ENCODE measurements around the gene TMEM218.

The TMEM218 gene

DNA sequence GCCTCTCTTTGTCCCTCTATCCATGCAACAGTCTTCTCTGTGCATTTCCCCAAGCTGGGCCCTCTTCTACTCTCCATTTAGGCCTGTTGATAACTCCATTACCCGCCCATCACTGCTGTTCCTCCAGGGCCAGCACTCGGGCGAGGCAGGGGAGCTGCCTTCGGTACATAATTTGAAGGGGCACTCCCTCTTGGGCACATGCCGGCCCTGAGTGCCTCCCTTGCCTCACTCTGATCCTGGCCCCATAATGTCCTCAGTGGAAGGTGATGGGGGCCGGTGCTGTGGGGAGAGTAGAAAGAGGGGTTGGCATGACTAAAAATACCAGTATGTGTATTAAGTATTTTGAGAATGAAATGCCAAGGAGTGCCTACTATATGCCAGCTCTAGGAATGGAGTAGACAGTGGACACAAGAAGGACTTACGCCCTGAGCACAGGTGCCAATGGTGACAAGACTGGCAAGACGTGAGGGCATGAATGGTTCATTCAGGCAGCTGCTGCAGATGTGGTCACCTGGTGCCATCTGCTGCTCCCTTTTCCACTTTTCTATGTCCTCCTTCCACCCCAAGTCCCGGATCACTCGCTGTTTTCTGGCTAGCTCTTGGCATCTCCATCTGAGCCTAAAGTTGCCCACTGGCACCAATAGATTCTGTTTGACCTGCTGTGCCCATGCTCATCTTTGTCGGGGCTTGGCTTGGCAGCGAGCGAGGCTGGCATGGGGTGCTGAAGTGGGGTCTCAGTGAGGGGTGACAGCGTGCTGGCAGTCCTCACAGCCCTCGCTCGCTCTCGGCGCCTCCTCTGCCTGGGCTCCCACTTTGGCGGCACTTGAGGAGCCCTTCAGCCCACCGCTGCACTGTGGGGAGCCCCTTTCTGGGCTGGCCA is 22.6 kb downstream of the TMEM218 start:
- no peak for DNase-seq

DNA sequence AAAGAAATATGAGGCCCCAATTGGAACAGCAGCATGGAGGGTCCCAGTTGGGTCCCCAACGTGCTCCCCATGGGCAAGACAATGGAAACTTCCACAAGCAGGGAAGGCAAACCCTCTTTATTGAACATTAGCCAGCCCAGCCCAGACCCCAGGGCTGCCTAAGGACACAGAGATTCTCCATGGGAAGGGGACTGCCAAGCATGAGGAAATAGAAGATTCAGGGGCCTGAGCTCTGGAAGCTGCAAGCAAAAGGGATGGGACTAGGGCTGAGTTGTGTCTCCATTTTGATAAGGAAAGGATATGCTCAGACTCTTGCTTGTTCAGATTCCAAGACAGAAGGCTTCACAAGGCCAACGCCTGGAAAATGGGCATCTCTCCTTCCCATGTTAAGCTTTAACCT is 23.3 kb downstream of the TMEM218 start:
- no peak for DNase-seq

DNA sequence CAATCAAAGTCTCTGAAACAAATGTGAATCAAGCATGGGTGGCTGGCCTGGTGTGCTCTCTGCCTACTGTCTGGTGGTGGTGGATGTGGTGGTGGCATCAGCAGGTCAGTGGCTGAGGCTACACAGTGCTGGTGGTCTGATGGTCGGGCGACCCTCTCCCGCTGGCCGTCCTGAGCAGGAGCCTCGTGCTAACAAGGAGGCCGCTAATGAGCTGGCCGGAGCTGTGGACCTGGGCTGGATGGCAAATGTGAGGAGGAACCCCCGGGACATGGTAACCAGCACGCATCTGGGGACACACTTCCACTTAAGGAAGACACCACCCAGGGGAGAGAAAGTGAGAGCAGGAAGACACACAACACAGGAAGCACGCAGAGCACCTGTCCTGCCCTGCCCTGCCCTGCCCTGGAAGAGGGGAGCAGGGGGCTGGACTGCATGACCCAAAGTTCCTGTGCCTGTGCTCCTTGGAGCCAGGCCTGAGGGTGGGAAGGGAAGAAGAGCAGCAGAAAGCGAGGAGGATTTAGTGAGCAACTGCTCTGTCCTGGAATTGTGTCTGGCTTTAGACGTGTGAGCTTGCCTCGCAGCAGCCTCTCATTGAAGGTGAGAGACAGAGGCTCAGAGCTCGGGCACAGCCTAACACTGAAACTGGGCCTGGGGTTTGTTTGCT is 24.7 kb downstream of the TMEM218 start:
- no peak for DNase-seq

DNA sequence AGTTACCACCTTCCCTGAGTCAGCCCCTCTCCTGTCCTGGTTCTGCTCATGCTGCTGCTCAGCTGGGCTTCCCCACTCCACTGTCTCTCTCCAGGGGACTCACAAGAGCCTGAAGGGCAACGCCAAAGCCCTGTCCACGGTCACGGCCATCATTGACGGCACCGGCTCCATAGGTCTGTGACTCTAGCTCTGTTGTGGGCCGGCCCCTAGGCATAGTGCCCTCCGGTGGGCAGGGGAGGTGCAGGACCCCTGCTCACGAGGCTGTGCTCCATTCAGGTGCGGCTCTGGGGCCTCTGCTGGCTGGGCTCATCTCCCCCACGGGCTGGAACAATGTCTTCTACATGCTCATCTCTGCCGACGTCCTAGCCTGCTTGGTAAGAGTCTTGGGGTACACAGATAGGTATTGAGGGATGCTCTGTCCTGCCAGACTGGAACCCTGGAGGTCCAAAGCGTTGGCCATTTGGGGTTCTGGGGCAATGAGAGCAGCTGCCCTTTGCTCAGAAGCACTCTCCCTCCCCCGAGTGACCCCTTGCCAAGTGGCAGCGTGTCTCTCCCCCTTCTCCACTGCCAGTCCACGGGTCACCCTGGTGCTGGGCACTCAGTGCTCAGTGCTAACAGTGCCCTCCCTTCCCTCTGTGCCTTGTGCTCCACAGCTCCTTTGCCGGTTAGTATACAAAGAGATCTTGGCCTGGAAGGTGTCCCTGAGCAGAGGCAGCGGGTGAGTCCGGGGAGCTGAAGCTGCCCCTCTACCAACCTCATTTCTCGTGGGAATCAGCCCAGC is 25.9 kb downstream of the TMEM218 start:
- no peak for DNase-seq

DNA sequence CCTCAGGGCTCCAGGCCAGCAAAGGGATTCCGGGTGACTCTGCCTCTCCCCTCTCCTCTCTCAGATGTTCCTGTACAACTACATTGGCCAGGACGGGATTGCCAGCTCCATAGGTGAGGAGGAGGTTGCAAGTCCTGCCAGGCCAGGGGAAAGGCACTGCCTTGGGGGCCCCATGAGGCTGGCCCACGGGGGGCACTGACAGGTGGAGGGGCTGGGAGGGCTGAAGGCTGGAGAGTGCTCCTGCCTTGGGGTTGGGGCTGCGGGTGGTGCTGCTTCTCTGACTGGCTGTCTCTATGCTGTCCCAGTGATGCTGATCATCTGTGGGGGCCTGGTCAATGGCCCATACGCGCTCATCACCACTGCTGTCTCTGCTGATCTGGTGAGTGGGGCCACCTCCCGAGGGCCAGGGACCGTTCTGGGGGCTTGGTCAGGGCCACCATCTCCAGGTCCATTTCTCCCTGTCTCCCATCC is 26.6 kb downstream of the TMEM218 start:
- no peak for DNase-seq

DNA sequence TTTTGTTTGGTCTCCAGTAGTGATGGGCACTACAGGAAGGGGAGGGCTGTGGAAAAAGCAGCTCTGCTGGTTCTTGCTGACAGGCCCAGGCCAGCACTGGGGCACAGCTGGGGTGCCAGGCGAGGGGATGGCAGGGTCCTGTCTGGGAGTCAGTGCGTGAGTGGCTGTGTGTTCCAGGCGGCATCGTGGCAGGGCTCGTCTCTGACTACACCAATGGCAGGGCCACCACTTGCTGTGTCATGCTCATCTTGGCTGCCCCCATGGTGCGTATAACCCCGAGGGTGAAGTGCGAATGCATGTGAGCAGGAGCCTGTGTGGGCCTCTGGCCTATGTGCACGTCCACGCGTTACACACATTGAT is 27.4 kb downstream of the TMEM218 start:
- DNase-seq: no peak

DNA sequence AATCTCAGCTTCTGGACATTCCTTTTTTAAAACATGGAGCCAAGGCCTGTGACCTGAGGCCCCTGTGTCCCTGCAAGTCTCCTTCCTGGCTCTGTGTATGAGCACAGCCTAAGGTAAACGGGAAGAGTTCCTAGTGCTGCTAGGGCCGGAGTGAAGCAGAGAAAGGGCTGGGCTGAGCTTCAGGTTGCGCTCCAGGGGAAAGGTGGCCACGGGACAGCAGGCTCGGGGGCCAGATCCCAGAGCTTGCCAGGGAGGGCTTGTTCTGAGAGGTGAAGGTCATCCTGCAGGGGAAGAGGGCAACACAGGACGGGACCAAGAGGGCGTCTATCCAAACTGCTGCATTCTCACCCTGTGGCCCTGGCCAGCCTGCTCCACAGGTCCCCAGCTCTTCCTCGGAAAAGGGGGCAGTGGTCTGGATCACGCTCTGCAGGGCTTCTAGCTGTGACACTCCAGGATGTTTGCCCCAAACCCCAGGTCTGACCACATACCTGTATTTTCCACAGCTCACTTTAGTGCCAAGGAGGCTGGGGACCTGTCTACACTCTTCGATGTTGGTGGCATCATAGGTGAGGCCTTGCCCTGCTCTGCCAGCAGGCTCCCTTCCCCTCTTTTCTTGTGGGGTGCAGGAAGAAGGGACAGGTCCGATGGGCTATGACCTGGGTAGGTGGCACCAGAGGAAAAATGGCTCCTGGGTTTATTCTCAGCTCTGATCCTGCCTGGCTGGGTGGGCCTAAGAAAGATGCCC is 27.9 kb downstream of the TMEM218 start:
- no peak for DNase-seq

DNA sequence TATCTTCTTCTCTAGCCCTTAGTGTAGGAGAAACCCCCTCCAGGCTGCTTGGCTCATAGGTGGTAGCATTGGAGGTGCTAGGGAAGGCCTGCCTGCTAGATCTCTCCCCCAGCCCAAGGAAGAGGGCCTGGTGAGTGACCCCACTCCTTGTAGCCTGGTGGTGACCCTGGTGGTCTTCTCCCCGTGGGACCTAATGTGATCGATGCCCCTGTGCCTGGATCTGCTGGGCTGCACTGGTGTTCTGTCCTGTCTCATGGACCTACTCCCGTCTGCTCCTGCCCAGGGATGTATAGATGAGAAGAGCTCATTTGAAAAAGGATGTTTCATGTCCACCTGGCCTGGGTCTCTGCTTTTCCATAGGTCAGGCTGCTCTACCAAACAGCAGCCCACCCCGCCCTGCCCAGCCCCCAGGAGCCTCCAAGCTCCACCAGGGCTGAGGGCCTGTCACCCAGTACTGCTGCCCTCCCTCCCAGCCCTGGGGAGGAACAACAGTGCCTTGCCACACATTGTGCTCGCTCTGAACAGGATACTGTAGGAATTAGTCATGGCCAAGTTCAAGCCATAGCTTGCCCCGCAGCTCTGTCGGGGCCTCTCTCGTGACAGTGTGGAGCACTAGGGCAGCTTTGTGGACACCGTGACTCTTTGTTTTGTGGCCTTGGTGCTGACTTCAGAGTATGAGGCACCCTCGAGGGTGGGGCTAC is 28.7 kb downstream of the TMEM218 start:
- DNase-seq: no peak

DNA sequence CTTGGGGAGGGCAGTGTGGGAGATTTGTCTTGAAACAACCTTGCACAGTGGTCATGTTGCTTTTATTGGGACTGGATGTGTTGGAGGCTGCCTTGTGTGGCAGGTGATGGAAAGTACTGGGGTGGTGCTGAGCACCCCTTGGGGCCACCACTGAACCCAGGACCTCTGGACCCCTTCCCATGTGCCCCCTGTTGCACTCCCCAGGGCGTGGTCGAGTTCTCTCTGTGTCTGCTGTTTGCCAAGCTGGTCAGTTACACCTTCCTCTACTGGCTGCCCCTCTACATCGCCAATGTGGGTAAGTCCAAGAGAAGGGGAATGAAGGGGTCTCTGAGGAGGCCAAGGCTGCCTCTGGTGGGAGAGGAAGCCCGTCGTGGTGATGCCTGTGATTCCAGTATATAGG is 29.4 kb downstream of the TMEM218 start:
- no peak for DNase-seq

DNA sequence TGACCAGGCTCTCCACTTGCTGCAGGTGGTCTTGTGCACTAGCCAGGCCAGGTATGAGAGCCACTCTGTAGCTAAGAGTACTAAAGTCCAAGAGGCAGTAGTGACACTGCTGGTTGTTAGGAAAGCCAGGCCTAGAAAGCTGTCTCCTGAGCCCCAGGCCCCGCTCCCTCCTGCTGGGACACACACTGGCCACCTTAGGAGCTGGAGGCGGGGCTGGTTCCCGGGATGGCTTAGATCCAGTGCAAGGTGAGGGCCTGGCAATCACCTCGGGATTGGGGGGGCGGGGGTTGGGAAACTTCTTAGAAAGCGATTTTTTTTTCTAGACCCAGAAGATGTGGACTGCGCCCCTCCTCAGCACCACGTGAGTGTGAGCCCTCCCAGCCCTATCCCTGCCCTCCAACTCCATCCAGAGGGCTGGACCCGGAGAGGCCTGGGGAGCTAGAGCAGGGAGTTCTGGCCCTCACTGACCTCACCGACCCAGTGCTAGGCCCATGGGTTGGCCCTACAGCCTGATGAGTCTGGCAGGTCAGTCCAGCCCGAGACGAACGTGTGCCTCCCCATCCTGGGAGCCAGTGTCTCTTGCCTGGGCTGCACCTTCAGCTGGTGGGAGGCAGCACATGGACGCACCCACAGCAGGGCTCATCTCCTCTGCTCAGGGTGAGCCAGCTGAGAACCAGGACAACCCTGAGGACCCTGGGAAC is 30.2 kb downstream of the TMEM218 start:
- no peak for DNase-seq

DNA sequence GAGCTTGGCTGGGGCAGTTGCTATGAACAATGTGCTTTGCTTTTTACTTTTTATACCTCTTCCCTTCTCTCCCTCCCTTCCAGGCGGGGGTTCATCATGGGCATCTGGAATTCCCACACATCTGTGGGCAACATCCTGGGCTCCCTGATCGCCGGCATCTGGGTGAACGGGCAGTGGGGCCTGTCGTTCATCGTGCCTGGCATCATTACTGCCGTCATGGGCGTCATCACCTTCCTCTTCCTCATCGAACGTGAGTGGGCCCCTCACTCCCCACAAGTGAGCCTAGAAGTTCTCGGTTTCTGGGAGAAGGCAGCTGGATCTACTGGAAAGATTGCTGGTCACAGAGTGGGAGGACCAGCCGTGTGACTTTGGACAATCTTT is 30.9 kb downstream of the TMEM218 start:
- no peak for DNase-seq

DNA sequence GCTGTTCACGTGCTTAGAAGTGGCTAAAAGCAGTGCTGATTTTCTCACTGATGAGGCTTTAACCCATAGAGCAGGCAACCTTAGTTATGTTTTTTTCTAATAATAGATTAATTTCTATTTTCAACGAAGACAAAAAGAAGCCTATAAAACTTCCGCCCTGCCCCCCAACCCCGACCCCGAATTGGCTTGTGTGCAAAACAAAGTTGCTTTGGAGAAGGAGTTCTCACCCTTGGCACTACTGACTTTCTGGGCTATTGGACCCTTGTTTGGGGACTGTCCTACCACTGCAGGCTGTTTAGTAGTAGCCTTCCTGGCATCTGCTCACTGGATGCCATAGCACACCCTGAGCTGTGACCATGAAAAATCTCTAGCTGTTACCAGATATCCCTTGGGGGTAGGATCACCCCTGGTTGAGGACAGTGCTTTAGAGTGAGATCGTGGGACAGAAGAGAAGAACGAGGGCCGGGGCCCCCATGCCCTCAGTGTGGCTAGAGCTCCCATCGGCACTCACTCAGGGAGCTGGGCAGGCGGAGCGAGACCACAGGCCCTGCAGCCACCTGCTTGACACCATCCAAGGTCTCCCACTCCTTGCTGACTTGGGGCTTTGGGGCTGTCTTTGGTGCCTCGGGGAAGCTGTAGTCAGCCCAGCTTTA is 31.4 kb downstream of the TMEM218 start:
- no peak for DNase-seq

DNA sequence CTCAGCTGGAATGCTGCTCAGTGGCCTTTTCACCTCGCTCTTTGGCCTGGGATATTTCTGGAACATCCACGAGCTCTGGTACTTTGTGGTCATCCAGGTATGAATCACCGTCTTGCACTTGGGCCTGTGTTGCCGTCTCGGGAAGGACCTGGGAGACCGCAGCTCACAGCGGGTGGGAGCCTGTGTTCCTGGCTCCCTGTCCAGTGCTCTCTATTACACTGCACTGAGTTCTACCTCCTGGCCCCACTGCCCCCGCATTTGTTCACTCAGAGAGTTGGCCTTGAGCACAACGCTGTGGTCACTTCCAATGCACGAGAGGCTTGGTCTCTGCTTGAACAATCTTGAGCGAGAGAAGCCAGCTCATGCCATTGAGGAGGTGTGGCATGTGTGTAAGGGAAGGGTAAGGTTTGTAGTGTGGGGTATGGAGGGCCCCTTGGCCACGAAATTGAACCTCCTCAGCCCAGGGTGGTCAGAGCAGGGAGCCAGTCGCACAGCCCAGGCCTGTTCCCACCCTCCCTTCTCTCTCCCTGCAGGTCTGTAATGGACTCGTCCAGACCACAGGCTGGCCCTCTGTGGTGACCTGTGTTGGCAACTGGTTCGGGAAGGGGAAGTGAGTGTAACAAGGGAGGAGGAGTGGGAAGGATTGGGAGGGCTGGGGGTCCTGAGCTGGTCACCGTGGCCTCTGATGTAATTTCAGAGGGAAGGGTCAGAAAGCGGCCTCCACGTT is 32.1 kb downstream of the TMEM218 start:
- no peak for DNase-seq

DNA sequence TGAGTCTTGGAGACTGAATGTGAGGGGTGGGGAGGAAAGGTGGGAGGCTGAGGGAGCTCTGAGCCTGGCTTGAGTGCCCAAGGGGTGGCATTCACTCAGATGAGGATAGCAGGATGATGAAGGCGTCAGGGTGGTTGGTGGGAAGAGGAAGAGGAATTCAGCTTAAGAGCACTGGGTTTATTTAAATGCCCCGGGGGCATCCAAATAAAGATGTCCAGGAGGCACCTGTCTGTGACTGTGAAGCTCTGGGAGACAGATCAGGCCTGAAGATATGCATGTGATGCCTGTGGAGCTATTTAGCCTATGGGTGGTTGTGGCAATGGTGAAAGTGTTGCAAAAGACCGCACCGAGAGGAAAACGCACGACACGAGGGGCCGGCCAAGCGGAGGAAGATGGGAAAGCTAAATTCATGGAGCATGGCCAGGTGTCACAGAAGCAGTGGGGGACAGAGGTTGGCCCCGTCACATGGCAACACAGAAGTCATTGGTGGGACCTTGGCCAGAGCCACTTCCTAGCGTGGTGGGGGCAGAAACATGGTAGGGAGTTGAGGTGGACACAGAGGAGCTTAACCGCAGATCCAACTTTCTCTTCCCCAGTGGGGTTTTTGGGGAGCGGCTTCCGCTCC is 32.8 kb downstream of the TMEM218 start:
- DNase-seq: no peak

DNA sequence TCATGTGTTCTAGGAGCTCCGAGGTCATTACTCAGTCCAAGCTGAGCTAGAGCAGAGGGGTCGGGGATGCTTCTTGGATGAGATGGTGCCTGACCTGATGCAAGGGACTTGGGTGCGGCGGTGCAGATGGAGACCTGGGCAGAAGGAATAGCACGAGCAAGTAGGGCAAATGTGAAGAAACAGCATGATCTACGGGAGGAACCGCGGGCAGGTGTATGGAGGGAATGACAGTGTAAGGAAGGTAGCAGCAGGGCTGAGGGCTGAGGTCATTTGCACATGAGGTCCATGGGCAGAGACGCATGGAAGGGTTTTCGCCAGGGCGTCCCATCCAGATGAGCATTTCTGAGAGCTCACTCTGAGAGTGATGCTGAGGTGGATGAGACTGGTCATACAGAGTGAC is 33.4 kb downstream of the TMEM218 start:
- DNase-seq: no peak

DNA sequence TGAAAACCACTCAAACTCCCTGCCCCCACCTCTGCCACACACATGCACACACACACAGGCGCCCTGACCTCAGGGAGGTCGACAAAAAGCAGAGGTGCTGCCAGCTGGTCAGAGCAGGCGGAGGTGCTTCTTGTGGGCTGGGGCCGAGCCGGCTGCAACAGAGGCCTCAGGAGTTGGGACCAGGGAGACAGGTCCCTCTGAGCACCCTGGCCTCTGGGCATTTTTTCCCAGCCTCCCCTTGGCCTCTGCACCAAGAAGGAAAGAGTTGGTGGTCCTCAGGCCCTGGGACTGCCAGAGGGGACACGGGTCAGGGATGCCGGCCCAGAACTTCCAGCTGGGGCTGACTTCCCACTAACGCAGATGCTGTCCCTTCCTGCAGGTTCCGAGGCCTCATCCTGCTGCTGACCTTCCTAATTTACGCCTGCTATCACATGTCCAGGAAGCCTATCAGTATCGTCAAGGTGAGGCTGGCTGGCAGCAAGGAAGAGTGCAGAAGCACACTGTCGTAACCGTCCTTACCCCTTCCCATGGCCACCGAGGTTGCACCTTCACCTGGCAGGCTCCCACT is 35.0 kb downstream of the TMEM218 start:
- no peak for DNase-seq

DNA sequence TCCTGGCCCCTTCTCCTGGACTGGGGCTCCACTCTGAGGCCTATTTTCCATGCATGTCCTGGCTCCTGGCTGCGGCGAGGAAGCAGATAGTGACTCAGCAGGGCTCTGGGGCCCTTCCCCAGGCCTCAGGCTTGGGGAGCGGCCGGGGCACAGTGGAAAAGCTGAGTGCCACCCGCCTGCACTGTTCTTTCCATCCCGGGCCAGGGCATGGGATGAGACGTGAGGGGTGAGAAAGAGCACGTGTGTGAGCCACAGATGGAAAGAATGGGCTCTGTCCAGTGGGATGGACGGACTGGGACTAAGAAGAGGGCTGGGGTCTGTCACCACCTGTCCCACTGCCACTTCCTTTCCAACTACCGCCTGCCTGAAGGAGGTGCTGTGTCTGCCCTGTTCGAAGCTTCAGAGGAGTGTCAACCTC is 35.5 kb downstream of the TMEM218 start:
- DNase-seq: no peak

DNA sequence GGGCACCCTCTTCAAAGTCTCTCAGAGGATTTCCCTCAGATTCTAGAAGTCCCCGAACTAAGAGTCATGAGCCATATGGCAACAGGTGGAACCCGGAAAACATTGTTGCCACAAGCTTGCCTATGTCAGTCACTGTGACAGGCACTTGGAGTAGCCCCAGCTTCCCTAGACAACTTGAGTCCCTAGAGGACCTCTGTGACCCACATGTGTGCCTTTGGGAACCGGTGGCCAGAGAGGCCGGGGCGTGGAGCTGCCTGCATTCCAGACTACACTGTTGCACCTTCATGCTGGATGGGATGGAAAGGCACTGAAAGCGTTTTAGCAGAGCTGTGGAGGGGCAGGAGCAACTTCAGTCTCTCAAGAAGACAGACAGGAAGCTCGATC is 36.2 kb downstream of the TMEM218 start:
- no peak for DNase-seq

DNA sequence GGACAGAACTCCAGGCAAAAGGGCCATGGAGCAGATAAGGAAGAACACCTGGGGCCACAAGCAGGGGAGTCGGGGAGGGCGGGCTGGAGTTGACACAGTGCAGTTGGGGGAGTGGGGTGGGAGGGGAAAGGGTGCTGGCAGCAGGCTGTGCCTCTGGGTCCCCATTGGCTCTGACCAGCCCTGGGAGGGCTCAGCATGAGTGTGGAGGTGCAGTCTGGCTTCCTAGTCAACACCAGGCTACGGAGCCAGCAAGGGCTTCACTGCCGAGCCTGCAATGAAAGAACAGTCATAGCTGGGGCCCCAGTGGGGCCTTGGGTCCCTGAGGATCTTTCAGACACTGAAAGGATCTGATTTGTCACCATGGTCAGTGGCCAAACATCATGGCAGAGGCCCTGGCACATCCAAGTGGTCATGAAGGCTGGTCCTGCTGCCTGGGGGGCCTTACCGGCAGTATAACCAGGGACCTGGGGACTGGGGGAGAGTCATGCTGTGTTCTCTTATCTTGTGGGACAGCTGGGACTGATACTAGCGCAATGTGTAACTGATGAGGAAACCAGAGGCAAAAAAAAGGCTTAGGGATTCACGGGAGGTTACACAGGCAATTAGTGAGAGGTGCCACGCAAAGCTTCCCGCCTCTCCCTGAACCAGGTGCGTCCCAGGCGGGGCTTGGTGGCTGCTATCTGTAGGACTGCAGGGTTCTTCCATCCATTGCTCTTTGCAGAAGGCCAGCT is 36.8 kb downstream of the TMEM218 start:
- DNase-seq: no peak
